Neutrophil (primary cell): Measurements from ENCODE around the gene RUNDC1.
"Not testable (repeated sequence)": the region's sequence is repeated elsewhere in the genome, so short reads cannot be mapped to it uniquely, and the experiment has no call there.

ENCODE experiments used
- H3K27ac ChIP-seq: fragments of 200-600 bp; sonication (generic); 2 replicates; pipeline ENCODE4 v1.5.1; 2016; ENCODE audit warnings: mild to moderate bottlenecking, moderate library complexity
- H3K27me3 ChIP-seq: fragments of 200-600 bp; sonication (generic); 2 replicates; pipeline ENCODE4 v1.6.0; 2016; ENCODE audit warnings: mild to moderate bottlenecking
- H3K36me3 ChIP-seq: fragments of 200-600 bp; sonication (generic); 2 replicates; pipeline ENCODE4 v1.5.1; 2017
- H3K4me1 ChIP-seq, 2 experiments: fragments of 200-600 bp in 1 of 2; sonication (generic) in 1 of 2; 1 replicate in 1 of 2; 2 replicates in 1 of 2; pipeline versions ENCODE4 v1.5.1 to v1.6.1; 2013 to 2016; ENCODE audit warnings: low read depth in 1 of 2, low read length in 1 of 2, mild to moderate bottlenecking in 1 of 2, moderate library complexity in 1 of 2; ENCODE audit not compliant: control insufficient read depth in 1 of 2, insufficient read depth in 1 of 2
- H3K4me3 ChIP-seq, 2 experiments: fragments of 200-600 bp in 1 of 2; sonication (generic) in 1 of 2; 1 replicate in 1 of 2; 2 replicates in 1 of 2; pipeline ENCODE4 v1.5.1; 2013 to 2016; ENCODE audit warnings: low read depth in 1 of 2, low read length in 1 of 2, mild to moderate bottlenecking in 1 of 2, moderate library complexity in 1 of 2
- H3K9me3 ChIP-seq: fragments of 200-600 bp; sonication (generic); 2 replicates; pipeline ENCODE4 v1.5.1; 2016
- CTCF ChIP-seq: fragments of 200-600 bp; sonication (generic); IDR thresholded peaks from 2 replicates; pipeline ENCODE4 v1.5.1; 2016; ENCODE audit warnings: antibody characterized with exemption

RUNDC1 gene

DNA sequence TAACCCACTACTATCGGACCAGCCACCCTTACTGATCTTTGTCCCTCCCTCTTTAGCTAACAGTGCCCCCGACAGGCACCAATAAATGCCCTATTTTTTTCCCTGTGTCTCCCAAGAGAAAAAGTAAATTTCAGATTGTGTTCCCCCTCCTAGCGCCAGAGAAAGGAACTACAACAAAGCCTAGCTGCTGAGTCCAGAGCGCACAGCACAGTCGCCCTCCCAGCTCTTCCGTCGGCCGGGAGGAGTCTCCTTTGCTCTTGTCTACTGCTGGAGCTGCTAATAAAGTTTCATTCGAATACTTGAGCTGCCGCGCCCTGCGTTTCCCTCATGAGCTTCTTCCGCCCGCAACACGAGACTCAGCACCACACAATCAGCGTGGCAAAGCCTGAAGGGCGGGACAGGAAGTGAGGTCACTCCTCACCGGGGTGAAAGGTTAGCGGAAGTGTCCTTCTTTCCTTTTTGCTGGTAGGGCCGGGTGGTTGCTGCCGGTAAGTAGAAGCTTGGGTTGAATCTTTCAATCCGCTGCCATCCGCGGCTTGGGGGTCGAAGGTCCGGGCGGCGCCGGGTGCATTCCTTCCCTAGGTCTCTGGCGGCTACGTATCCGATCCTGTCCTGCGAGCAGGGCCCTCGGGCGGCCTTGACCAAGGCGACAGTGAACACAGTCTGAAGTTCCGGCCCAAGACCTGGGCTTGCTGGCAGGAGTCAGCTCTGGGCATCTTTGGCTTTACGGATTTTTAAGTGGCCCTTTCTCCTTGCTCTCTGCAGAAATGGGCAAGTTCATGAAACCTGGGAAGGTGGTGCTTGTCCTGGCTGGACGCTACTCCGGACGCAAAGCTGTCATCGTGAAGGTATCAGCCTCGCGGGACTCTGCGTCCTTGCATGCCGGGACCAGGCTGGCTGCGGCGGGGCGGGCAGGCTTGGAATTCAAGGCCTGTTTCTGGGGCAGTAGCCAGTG is 17.9 kb downstream of the RUNDC1 start, which contains the start of gene RPL27:
RPL27 (plus strand) TSS at position 436 of the 955 bp plus-strand sequence; CDS start at position 768, 332 bp downstream.
- Histone ChIP-seq H3K4me1 (peaks cover 53 to 59% of the 10 kb centered on the region in 2 experiments), H3K4me3 (peak within 1 kb of the TSS; percentile 84 to 90), H3K27ac (peak within 1 kb of the TSS; percentile 88), H3K36me3 (peaks cover 16% of the 10 kb centered on the region), H3K27me3 (no peaks in the 10 kb centered on the region), H3K9me3 (no peaks in the 10 kb centered on the region)
- TF ChIP-seq CTCF, result peak; percentile 97

DNA sequence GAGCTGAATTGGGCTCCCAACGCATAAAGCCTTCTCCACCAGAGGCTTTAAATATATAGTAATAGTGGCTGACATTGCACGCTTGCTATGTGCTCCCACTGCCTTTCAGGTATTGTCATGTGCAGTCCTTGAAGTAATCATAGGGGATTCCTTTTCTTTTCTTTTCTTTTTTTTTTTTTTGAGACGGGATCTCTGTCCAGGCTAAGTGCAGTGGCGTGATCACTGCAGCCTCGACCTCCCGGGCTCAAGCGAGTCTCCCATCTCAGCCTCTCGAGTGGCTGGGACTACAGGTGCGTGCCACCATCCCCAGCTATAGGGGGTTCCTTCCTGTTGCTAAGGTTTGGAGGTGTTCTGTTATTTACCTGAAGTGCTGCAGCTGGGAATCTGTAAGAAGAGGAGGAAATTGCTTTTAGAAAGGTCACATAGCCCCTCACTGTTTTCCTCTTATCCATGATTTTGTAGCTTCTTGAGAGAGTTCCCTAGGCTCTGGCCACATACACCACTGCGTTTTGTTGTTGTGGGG is 18.7 kb downstream of the RUNDC1 start:
- peaks cover 12% of the 10 kb centered on the region for H3K36me3 ChIP-seq
- peak overlapping the region; percentile 88 for H3K27ac ChIP-seq
- peaks cover 60 to 66% of the 10 kb centered on the region in 2 experiments for H3K4me1 ChIP-seq
- H3K4me3 ChIP-seq, result peak overlapping the region; percentile 84 to 90
- TF ChIP-seq CTCF, result no peak
- no peaks in the 10 kb centered on the region for H3K27me3 ChIP-seq
- H3K9me3 ChIP-seq, result no peaks in the 10 kb centered on the region

DNA sequence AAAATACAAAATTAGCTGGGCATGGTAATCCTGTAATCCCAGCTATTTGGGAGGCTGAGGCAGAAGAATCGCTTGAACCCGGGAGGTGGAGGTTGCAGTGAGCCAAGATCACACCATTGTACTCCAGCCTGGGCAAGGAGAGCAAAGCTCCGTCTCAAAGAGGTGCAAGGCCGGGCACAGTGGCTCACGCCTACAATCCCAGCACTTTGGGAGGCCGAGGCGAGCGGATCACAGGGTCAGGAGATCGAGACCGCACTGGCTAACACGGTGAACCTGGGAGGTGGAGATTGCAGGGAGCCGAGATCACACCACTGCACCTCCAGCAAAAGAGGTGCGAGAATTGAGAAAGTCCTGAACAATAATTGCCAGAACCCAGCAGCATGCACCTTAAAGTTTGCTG is 20.5 kb downstream of the RUNDC1 start:
- H3K36me3 ChIP-seq, H3K9me3 ChIP-seq, H3K4me3 ChIP-seq, H3K27me3 ChIP-seq: not testable (repeated sequence)
- peak overlapping the region; percentile 74 for H3K27ac ChIP-seq
- peaks cover 60 to 66% of the 10 kb centered on the region in 2 experiments for H3K4me1 ChIP-seq

DNA sequence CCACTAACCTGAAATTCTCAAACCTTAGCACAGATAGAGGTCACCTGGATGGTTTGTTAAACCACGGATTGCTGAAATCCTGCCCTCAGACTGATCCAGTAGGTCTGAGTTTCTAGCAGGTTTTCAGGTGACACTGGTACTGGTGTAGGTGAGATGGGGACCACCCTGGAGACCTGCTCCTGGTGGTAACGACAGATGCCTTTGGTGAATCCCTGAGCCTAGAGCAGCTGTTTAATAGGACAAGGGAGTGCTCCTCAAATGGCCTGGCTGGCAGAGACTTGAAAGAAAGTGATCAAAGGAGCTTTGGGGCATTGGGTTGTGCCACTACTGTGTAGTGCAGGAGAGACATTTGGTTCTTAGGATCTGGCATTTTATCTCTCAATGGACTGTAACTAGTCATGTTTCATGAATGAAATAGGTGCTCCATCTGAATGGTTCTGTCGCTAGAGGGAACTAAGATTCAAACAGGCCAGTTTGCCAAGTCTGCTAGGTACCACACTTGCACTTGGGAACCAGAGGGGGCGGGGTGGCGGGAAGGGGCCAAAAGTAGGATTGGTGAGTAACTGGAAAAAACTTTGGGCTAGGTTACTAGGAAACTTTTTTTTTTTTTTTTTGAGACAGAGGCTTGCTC is 23.3 kb downstream of the RUNDC1 start:
- Histone ChIP-seq H3K27ac (peak overlapping the region; percentile 57), H3K36me3 (peaks cover 6% of the 10 kb centered on the region), H3K4me3 (no peak overlapping the region), H3K27me3 (no peaks in the 10 kb centered on the region), H3K9me3 (no peaks in the 10 kb centered on the region), H3K4me1 (peaks cover 64% of the 10 kb centered on the region in 2 experiments)
- TF ChIP-seq CTCF, result no peak

DNA sequence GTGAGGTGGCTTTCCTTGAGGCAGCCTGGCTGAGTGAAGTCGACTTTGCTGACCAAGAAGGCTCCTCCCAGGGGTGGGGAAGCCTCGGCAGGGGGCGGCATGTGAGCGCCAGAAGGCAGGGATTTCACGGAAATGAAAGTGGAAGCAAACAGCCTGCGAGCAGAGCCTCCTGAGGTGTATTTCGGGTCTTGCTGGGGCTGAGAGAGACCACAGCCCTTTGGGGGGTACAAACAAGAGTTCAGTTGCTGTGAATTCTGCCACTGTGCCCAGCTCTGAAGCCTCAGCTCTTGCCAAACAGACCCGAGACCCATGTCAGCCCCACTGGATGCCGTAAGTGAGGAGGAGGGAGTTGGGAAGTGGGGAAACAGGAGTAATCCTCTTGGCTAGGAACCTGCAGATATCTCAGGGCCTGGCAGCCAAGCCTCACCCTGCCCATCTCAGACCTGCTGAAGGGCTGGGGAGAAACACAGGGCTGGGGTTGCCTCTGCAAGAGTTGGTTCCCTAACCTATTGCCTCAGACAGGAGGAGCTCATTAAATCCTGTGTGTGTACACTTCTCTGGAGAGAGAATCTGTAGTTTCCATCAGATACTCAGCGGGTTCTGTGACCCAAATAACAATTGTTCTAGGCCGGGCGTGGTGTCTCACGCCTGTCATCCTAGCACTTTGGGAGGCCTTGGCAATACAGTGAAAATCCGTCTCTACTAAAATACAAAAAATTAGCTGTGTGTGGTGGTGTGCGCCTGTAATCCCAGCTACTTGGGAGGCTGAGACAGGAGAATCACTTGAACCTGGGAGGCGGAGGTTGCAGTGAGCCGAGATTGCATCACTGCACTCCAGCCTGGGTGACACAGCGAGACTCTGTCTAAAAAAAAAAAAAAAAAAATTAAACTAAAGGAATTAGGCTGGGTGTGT is 26.5 kb downstream of the RUNDC1 start, which contains the start of gene IFI35:
IFI35 (plus strand) TSS at position 146 of the 913 bp plus-strand sequence; CDS start at position 310, 164 bp downstream.
- Histone ChIP-seq H3K4me1 (peaks cover 33 to 35% of the 10 kb centered on the region in 2 experiments), H3K27ac (peak within 1 kb of the TSS; percentile 95), H3K4me3 (peak within 1 kb of the TSS; percentile 81 to 95), H3K27me3 (no peaks in the 10 kb centered on the region), H3K9me3 (no peaks in the 10 kb centered on the region), H3K36me3 (peaks cover 10% of the 10 kb centered on the region)
- peak; percentile 48 for TF ChIP-seq CTCF
